Hepatocyte (in vitro differentiated cells): ENCODE data around the gene AOAH. TPM values are rescaled to one million over a fixed set of nuclear protein-coding genes. Genes with fewer than 3 reads are reported as not detected.

Experiments used
- DNase-seq: peaks from one replicate; pipeline ENCODE4 v3.0.0-alpha.2; 2016; ENCODE audit warnings: low spot score
- H2AFZ ChIP-seq: fragments of 200-600 bp; sonication (generic); 2 replicates; pipeline ENCODE4 v1.6.0; 2016; ENCODE audit warnings: antibody characterized with exemption, mild to moderate bottlenecking
- H3K27ac ChIP-seq: fragments of 200-600 bp; sonication (generic); 2 replicates; pipeline ENCODE4 v1.5.1; 2016; ENCODE audit warnings: mild to moderate bottlenecking
- H3K27me3 ChIP-seq: fragments of 200-600 bp; sonication (generic); 2 replicates; pipeline ENCODE4 v1.6.1; 2016
- H3K36me3 ChIP-seq: fragments of 200-600 bp; sonication (generic); replicated peaks from 2 replicates; pipeline ENCODE4 v1.5.1; 2016; ENCODE audit warnings: low read depth; ENCODE audit not compliant: insufficient read depth
- H3K4me1 ChIP-seq: fragments of 200-600 bp; sonication (generic); 2 replicates; pipeline ENCODE4 v1.5.1; 2016; ENCODE audit warnings: mild to moderate bottlenecking, moderate library complexity; ENCODE audit not compliant: insufficient read depth
- H3K4me2 ChIP-seq: fragments of 200-600 bp; sonication (generic); 2 replicates; pipeline ENCODE4 v1.6.0; 2016
- H3K4me3 ChIP-seq: fragments of 200-600 bp; sonication (generic); 2 replicates; pipeline ENCODE4 v1.5.1; 2016; ENCODE audit warnings: mild to moderate bottlenecking
- H3K79me2 ChIP-seq: fragments of 200-600 bp; sonication (generic); 2 replicates; pipeline ENCODE4 v1.6.0; 2017; ENCODE audit warnings: mild to moderate bottlenecking
- H3K9me2 ChIP-seq: fragments of 200-600 bp; sonication (generic); replicated peaks from 2 replicates; pipeline ENCODE4 v1.6.0; 2017; ENCODE audit warnings: mild to moderate bottlenecking; ENCODE audit not compliant: insufficient read depth
- H3K9me3 ChIP-seq: fragments of 200-600 bp; sonication (generic); 2 replicates; pipeline ENCODE4 v1.5.1; 2016; ENCODE audit warnings: low read depth, mild to moderate bottlenecking
- H4K20me1 ChIP-seq: fragments of 200-600 bp; sonication (generic); 2 replicates; pipeline ENCODE4 v1.6.0; 2016; ENCODE audit warnings: mild to moderate bottlenecking; ENCODE audit not compliant: insufficient read depth, poor library complexity, severe bottlenecking
- EZH2 ChIP-seq: fragments of 200-600 bp; sonication (generic); IDR thresholded peaks from 2 replicates; pipeline ENCODE4 v1.6.1; 2016; ENCODE audit warnings: antibody characterized with exemption, mild to moderate bottlenecking, borderline replicate concordance
- EZH2phosphoT487 ChIP-seq: fragments of 200-600 bp; sonication (generic); IDR thresholded peaks from one replicate; pipeline ENCODE4 v1.6.1; 2018; ENCODE audit warnings: antibody characterized with exemption, mild to moderate bottlenecking, low read depth, moderate library complexity; ENCODE audit not compliant: unreplicated experiment, severe bottlenecking
- WGBS: methylation state at CpG from one replicate; pipeline ENCODE4 v1.1.6; 2016; ENCODE audit warnings: low lambda C conversion rate; ENCODE audit errors: missing lambda C conversion rate; 5-methylcytosine and 5-hydroxymethylcytosine counted together
- polyA plus RNA-seq: library from polyadenylated mRNA; unstranded; fragments of >200 nt; fragmentation: Nextera tagmentation; extraction: Ambion mirVana; gene quantifications from 2 replicates; pipeline ENCODE4 v1.2.1, GENCODE V29; 2016
- total RNA-seq: library from RNA; depleted of rRNA; stranded (reverse); fragments of >200 nt; gene quantifications from 2 replicates; pipeline ENCODE4 v1.2.3, GENCODE V29; 2014
- TF ChIP-seq, protein P1 (sequence below): fragments of 200-600 bp; sonication (generic); IDR thresholded peaks from 2 replicates; pipeline ENCODE4 v1.5.1; 2016; ENCODE audit warnings: antibody characterized with exemption, mild to moderate bottlenecking; ENCODE audit not compliant: poor library complexity

AOAH gene
- total and polyA plus RNA-seq, 2 experiments from 2014 or later: 2.4 to 3.9 TPM

DNA sequence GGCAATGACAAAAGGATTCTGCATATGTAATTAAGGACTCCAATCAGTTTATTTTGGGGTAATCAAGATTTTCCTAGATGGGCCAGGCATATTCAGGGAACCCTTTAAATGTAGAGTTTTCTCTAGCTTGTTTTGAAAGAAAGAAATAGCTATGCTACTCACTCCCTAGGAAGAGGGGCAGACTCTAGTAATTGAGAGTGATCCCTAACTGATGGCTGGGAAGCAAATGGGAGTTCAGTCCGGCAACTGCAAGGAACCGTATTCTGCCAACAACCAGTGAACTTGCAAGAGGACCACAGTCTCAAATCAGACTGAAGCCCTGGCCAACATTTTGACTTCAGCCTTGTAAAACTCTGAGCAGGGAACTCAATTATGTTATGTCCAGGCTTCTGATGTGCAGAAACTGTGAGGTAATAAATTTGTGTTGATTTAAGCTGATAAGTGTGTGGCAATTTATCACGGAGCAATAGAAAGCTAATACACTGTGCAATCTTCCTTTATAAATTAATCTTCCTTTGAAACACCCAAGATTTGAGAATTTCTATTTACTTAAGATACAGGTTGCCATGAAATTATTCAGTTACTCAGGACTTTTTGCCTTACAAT, 14.0 kb downstream of the AOAH start:
- Histone ChIP-seq H2AFZ (no peak overlapping the region), H3K4me1 (peaks cover 24% of the 10 kb centered on the region), H3K79me2 (no peaks in the 10 kb centered on the region), H3K9me2 (no peaks in the 10 kb centered on the region), H3K36me3 (no peaks in the 10 kb centered on the region), H3K27ac (peak overlapping the region; percentile 80), H4K20me1 (no peaks in the 10 kb centered on the region), H3K4me3 (no peak overlapping the region), H3K4me2 (peak overlapping the region; percentile 17), H3K27me3 (no peaks in the 10 kb centered on the region), H3K9me3 (no peaks in the 10 kb centered on the region)
- no peak for TF ChIP-seq EZH2
- TF ChIP-seq EZH2phosphoT487: no peak
- TF ChIP-seq, protein P1, sequence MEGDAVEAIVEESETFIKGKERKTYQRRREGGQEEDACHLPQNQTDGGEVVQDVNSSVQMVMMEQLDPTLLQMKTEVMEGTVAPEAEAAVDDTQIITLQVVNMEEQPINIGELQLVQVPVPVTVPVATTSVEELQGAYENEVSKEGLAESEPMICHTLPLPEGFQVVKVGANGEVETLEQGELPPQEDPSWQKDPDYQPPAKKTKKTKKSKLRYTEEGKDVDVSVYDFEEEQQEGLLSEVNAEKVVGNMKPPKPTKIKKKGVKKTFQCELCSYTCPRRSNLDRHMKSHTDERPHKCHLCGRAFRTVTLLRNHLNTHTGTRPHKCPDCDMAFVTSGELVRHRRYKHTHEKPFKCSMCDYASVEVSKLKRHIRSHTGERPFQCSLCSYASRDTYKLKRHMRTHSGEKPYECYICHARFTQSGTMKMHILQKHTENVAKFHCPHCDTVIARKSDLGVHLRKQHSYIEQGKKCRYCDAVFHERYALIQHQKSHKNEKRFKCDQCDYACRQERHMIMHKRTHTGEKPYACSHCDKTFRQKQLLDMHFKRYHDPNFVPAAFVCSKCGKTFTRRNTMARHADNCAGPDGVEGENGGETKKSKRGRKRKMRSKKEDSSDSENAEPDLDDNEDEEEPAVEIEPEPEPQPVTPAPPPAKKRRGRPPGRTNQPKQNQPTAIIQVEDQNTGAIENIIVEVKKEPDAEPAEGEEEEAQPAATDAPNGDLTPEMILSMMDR: no peak
- 25% methylated on average over 3 of the region's 3 CpGs for WGBS
- peak; percentile 11 for DNase-seq

DNA sequence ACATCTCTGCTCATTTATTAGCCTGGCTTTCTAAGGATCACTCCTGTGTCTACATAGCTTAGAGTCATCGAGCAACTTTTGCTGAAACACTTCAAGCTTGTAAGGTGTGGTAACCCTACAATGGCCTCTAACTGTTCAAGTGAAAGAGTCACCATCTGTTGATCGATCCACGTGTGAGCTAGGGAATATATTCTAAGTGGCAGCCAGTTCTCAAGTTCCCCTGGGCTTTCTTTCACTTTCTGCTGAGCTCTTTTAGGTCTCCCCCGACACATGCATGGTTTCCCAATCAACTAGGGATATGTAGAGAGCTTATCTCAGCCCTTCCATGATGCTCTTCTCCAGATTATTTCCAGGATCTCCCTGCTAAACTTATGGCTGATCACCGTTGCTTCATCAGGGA, 15.5 kb downstream of the AOAH start:
- Histone ChIP-seq H3K27ac (peak overlapping the region; percentile 75), H3K27me3 (no peaks in the 10 kb centered on the region), H3K4me3 (no peak overlapping the region), H3K9me3 (no peaks in the 10 kb centered on the region), H2AFZ (no peak overlapping the region), H3K4me2 (no peak overlapping the region), H4K20me1 (no peaks in the 10 kb centered on the region), H3K9me2 (no peaks in the 10 kb centered on the region), H3K79me2 (no peaks in the 10 kb centered on the region), H3K4me1 (peaks cover 24% of the 10 kb centered on the region), H3K36me3 (no peaks in the 10 kb centered on the region)
- TF ChIP-seq EZH2phosphoT487 (no peak), EZH2 (no peak)
- TF ChIP-seq, protein P1: no peak
- DNase-seq: peak; percentile 7
- WGBS: 73% methylated on average over 5 of the region's 5 CpGs

DNA sequence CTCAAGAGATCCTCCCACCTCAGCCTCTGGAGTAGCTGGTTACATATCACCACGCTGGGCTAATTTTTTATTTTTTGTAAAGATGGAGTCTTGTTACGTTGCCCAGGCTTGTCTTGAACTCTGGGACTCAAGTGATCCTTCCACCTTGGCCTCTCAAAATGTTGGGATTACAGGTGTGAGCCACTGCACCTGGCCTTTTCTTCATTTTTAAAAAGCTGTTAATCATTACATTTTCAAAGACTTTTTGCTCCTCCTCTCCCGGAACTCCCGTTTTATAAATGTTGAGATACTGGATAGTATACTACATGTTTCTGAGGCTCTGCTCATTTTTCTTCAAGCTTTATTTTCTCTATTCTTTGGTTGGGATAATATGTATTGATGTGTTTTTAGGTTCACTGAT, 16.4 kb downstream of the AOAH start:
- H3K79me2 ChIP-seq: no peaks in the 10 kb centered on the region
- H4K20me1 ChIP-seq: no peaks in the 10 kb centered on the region
- WGBS: 79% methylated on average over 4 of the region's 4 CpGs
- H3K4me2 ChIP-seq: no peak overlapping the region
- H3K4me1 ChIP-seq: peaks cover 24% of the 10 kb centered on the region
- H3K27me3 ChIP-seq: no peaks in the 10 kb centered on the region
- H3K9me3 ChIP-seq: no peaks in the 10 kb centered on the region
- no peak for TF ChIP-seq EZH2
- TF ChIP-seq, protein P1: no peak
- no peak for TF ChIP-seq EZH2phosphoT487
- H3K4me3 ChIP-seq: no peak overlapping the region
- no peak overlapping the region for H2AFZ ChIP-seq
- no peaks in the 10 kb centered on the region for H3K36me3 ChIP-seq
- H3K9me2 ChIP-seq: no peaks in the 10 kb centered on the region
- peak overlapping the region; percentile 79 for H3K27ac ChIP-seq
- peak; percentile 32 for DNase-seq
